Right lobe of liver (tissue), 6 donors: Measurements from ENCODE around the gene SUGCT. TPM values are rescaled to one million over a fixed set of nuclear protein-coding genes. Genes with fewer than 3 reads are reported as not detected.

ENCODE experiments used
- ATAC-seq, 4 donors: fragments of 200-7000 bp; cut with Tn5 transposase; one replicate each; pipeline ENCODE4 v1.9.1; 2020; ENCODE audit warnings: mild to moderate bottlenecking in 4 of 4, moderate library complexity in 4 of 4
- DNase-seq, 3 donors: peaks; one replicate each; pipeline ENCODE4 v3.0.0-alpha.2; 2020
- H3K27ac ChIP-seq, 3 donors: fragments of 200-600 bp; one replicate each; pipeline ENCODE4 v1.8.0; 2022
- H3K27me3 ChIP-seq, 2 donors: fragments of 200-600 bp; one replicate each; pipeline ENCODE4 v1.8.0; 2022
- H3K36me3 ChIP-seq, 4 donors: fragments of 200-600 bp; sonication (generic) in 1 of 4; one replicate each; pipeline versions ENCODE4 v1.5.1 to v1.8.0; 2017 to 2022; ENCODE audit warnings: control low read depth in 1 of 4
- H3K4me1 ChIP-seq, 4 donors: fragments of 200-600 bp; sonication (generic) in 1 of 4; one replicate each; pipeline versions ENCODE4 v1.5.1 to v1.8.0; 2017 to 2022; ENCODE audit warnings: control low read depth in 1 of 4
- H3K4me3 ChIP-seq, 3 donors: fragments of 200-600 bp; one replicate each; pipeline ENCODE4 v1.8.0; 2022
- H3K9me3 ChIP-seq, 4 donors: fragments of 200-600 bp; sonication (generic) in 1 of 4; one replicate each; pipeline versions ENCODE4 v1.5.1 to v1.8.0; 2017 to 2022; ENCODE audit warnings: control low read depth in 1 of 4
- POLR2A ChIP-seq: fragments of 450-650 bp; IDR thresholded peaks from one replicate; pipeline ENCODE4 v1.6.1; 2017; ENCODE audit warnings: antibody characterized with exemption, mild to moderate bottlenecking
- WGBS: methylation state at CpG from one replicate; pipeline ENCODE4 v1.1.6; 2018; ENCODE audit warnings: low coverage, low lambda C conversion rate; ENCODE audit not compliant: insufficient coverage; ENCODE audit errors: missing lambda C conversion rate; 5-methylcytosine and 5-hydroxymethylcytosine counted together
- intact Hi-C, 2 donors: fragments of 100-400 bp; cut with DNase I; formaldehyde crosslinking; loops; one replicate each; pipeline versions ENCODE4 v1.11.2 to v1.14.1; 2022
- total RNA-seq, 6 experiments: library from RNA; depleted of rRNA in 2 of 6; stranded (reverse); fragments of >200 nt in 2 of 6; fragmentation: NEBNext Ultra II Directional in 3 of 6; extraction: Animal tissue kit (Norgen Biotek cat#: 25700) in 3 of 6; gene quantifications; one replicate each; pipeline versions ENCODE4 v1.1.0 to v1.2.4, GENCODE V29; 2016 to 2023
- TF ChIP-seq, protein P1 (sequence below), 4 donors: fragments of 200-600 bp in 3 of 4; fragments of 450-650 bp in 1 of 4; IDR thresholded peaks; one replicate each; pipeline versions ENCODE4 v1.5.1 to v1.8.0; 2016 to 2022; ENCODE audit warnings: antibody characterized with exemption in 4 of 4, mild to moderate bottlenecking in 2 of 4
- donor health status: DM: no; HTN: yes; CAD: no.
- donor health status: DM: no; HTN: no; CAD: no.
- donor health status: DM: no; HTN: no; CAD: no.
- donor health status: DM: no; HTN: yes; CAD: no.
- donor health status: DM: no; HTN: yes; CAD: no.

SUGCT gene
- total RNA-seq, 6 experiments from 2014 or later, result 10.1 to 21.0 (median 14.2) TPM

DNA sequence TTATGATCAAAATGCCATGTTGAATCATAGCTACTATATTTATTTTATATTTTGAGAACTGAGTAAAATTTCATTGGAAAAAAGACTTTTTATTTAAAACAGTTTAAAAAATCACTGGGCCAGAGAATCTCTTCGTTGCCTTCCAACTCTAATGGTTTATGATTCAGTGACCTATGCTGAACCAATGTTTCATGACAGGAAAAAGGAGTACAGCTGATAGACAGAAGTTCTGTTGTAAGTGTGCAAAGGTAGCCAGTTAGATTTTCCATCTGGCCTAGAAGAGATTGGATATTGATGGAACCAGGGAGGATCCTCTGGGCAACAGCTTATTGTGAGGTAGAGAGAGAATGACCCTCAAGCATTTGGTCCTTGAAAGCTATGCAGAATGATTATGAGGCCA, 745.8 kb downstream of the SUGCT start:
- no peak for ATAC-seq
- H3K27me3 ChIP-seq, result no peaks in the 10 kb centered on the region
- 55% methylated on average over 1 of the region's 1 CpG for WGBS
- intact Hi-C loops, result no loop called here
- no peak overlapping the region for H3K27ac ChIP-seq
- no peak overlapping the region for H3K4me3 ChIP-seq
- H3K9me3 ChIP-seq, result no peaks in the 10 kb centered on the region
- TF ChIP-seq POLR2A, result no peak
- TF ChIP-seq, protein P1, sequence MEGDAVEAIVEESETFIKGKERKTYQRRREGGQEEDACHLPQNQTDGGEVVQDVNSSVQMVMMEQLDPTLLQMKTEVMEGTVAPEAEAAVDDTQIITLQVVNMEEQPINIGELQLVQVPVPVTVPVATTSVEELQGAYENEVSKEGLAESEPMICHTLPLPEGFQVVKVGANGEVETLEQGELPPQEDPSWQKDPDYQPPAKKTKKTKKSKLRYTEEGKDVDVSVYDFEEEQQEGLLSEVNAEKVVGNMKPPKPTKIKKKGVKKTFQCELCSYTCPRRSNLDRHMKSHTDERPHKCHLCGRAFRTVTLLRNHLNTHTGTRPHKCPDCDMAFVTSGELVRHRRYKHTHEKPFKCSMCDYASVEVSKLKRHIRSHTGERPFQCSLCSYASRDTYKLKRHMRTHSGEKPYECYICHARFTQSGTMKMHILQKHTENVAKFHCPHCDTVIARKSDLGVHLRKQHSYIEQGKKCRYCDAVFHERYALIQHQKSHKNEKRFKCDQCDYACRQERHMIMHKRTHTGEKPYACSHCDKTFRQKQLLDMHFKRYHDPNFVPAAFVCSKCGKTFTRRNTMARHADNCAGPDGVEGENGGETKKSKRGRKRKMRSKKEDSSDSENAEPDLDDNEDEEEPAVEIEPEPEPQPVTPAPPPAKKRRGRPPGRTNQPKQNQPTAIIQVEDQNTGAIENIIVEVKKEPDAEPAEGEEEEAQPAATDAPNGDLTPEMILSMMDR (IDR thresholded peaks at IDR 0.05), result no peak
- H3K4me1 ChIP-seq, result no peaks in the 10 kb centered on the region
- no peak for DNase-seq
- H3K36me3 ChIP-seq, result no peaks in the 10 kb centered on the region

DNA sequence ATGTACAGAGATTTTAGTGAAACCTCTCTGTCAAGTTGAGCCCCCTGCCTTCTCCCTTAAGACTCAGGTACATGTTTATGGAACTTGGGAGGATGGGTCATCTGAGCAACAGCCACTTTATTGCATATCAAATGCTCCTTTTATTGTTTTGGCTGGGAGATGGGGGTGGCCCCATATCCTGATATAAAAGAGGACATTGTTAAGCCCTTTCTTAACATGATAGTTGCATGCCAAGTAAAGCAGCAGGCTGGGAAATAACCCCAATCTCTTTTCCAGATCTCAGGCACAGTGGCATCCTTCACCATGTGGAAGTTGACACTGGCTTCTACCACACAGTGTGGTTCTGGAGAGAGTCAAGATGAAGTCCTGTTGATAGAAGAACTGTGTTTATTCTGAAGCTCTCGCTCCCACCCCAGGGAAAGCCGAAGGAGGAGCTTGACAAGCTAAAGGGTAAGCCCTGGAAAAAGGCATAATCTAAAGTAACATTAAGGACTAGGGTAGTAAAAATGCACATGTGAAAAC, 746.7 kb downstream of the SUGCT start:
- Histone ChIP-seq H3K4me1 (no peaks in the 10 kb centered on the region), H3K27ac (no peak overlapping the region), H3K27me3 (no peaks in the 10 kb centered on the region), H3K9me3 (no peaks in the 10 kb centered on the region), H3K36me3 (no peaks in the 10 kb centered on the region), H3K4me3 (no peak overlapping the region)
- no peak for ATAC-seq
- WGBS, result 86% methylated on average over 2 of the region's 2 CpGs
- TF ChIP-seq POLR2A, result no peak
- TF ChIP-seq, protein P1 (IDR thresholded peaks at IDR 0.05), result no peak
- no peak for DNase-seq
- intact Hi-C loops, result no loop called here

DNA sequence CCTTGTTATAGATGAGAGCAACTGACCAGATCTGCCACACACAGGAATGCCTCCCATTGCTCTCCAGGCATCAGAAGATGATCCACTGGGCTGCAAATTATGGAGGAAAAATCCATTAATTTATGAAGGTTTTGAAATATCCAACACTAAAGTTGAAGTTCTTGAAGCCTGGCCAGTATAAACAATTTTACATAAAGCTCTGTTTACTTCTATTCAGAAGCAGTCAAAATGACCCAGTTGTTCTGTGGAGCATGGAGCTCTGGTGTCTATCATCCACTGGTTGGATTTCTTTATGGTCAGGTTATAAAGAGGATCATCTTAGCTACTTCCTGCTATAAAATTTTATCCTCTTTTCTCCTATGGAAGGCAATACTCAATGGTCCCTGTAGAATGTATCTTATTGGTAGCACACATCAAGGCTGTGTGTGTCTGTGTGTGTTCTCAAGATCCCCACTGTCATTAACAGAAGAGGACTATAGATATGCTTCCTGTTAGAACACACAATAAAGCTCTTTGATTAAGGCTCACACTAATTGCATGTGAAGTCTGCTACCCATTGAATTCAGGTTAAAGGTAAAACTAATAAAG, 747.4 kb downstream of the SUGCT start:
- Histone ChIP-seq H3K4me3 (no peak overlapping the region), H3K4me1 (no peaks in the 10 kb centered on the region), H3K36me3 (no peaks in the 10 kb centered on the region), H3K27me3 (no peaks in the 10 kb centered on the region), H3K27ac (no peak overlapping the region), H3K9me3 (no peaks in the 10 kb centered on the region)
- intact Hi-C loops, result no loop called here
- ATAC-seq (no peak), DNase-seq (no peak)
- TF ChIP-seq, protein P1 (IDR thresholded peaks at IDR 0.05), result no peak

DNA sequence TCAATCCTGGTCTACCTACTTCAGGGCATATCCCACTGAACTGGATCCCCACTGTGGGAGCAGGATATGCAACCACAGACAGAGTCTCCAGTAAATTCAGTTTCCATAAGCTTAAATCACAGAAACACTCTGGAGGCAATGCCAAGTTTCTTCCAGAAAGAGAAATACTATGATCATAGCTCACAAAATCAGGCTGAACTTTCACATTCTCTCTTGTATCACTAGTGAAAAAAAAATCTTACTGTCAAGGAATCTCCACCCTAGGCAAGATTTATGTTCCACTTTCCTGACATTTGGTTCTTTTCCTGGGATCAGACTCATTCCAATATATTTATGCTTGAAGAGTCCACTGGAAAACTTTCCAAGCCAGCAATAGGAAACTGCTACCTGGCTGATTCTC, 749.0 kb downstream of the SUGCT start:
- Histone ChIP-seq H3K4me1 (no peaks in the 10 kb centered on the region), H3K4me3 (no peak overlapping the region), H3K9me3 (no peaks in the 10 kb centered on the region), H3K27ac (no peak overlapping the region), H3K27me3 (no peaks in the 10 kb centered on the region), H3K36me3 (no peaks in the 10 kb centered on the region)
- TF ChIP-seq, protein P1 (IDR thresholded peaks at IDR 0.05), result no peak
- TF ChIP-seq POLR2A, result no peak
- intact Hi-C loops, result no loop called here
- no peak for DNase-seq
- ATAC-seq, result no peak

DNA sequence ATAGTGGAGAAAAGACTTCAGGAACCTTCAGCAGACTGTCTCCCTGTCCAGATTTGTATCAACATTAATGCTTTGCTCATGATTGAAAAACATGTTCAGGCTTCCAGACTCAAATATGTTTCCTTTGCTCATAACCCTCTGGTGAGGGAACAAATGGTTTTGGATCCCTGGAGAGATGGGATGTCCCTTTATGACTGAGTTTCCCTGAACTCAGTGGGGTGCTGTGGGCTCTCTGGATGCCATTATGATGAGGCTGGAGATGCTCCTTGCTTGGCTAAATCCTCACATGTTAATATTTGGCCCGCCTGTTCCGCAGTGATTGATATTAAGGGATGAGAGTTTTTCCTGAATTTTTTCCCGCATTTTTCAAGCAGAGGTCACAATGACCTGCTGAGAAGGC, 749.4 kb downstream of the SUGCT start:
- DNase-seq, result no peak

More for the DNA sequence above, 749.4 kb downstream of the SUGCT start:
- Histone ChIP-seq H3K27ac (no peak overlapping the region), H3K4me3 (no peak overlapping the region), H3K4me1 (no peaks in the 10 kb centered on the region), H3K36me3 (no peaks in the 10 kb centered on the region), H3K9me3 (no peaks in the 10 kb centered on the region), H3K27me3 (no peaks in the 10 kb centered on the region)
- no peak for ATAC-seq
- intact Hi-C loops, result no loop called here
- no peak for TF ChIP-seq POLR2A
- TF ChIP-seq, protein P1 (IDR thresholded peaks at IDR 0.05), result no peak
- WGBS, result 97% methylated on average over 3 of the region's 3 CpGs
